ENCODE data around the gene SLC6A18. TPM values are rescaled to one million over a fixed set of nuclear protein-coding genes. Genes with fewer than 3 reads are reported as not detected.

SLC6A18 gene
- total and polyA plus RNA-seq, 5 experiments from 2014 or later: not detected

DNA sequence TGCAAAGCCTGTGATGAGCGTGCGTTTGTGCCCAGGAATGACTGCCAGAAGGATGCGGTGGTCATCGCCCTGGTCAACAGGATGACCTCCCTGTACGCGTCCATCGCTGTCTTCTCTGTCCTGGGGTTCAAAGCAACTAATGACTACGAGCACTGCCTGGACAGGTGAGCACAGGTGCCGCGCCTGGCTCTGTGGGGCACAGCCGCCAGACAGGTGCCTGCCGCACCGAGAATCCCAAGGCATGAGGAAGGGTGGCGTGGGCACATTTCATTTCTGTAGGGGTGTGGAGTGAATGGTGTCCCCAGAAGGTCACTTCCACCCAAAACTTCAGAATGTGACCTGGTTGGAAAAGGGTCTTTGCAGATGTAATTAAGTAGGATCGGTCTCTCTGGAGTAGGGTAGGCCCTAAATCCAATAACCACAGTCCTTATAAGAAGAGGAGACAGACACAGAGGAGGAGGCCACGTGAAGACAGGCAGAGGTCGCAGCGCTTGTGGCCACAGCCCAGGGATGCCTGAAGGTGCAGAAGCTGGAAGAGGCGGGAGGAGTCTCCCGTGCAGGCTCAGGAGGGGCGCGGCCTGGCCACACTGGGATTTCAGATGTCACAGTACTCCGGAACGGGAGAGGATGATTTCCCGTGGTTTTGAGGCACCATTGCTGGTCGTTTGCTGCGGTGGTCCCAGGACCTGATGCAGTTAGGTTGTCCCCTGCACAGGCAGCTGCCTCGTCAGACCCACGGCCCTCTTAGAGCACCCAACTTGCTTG, 15.5 kb downstream of the SLC6A18 start:
- POLR2A ChIA-PET: no interaction called here
- H3K4me1 Mint-ChIP-seq: no peaks in the 10 kb centered on the region
- H3K4me3 Mint-ChIP-seq: no peak overlapping the region
- H3K27ac Mint-ChIP-seq: peak overlapping the region in 1 of 10 donors; percentile 59
- H3K36me3 Mint-ChIP-seq: peaks cover 0 to 10% (median 0%) of the 10 kb centered on the region in 3 donors
- peaks cover 0 to 12% (median 8%) of the 10 kb centered on the region in 9 donors for H3K9me3 Mint-ChIP-seq
- ATAC-seq (no peak), DNase-seq (no peak)
- peaks cover 0 to 12% (median 0%) of the 10 kb centered on the region in 5 donors for H3K27me3 Mint-ChIP-seq

DNA sequence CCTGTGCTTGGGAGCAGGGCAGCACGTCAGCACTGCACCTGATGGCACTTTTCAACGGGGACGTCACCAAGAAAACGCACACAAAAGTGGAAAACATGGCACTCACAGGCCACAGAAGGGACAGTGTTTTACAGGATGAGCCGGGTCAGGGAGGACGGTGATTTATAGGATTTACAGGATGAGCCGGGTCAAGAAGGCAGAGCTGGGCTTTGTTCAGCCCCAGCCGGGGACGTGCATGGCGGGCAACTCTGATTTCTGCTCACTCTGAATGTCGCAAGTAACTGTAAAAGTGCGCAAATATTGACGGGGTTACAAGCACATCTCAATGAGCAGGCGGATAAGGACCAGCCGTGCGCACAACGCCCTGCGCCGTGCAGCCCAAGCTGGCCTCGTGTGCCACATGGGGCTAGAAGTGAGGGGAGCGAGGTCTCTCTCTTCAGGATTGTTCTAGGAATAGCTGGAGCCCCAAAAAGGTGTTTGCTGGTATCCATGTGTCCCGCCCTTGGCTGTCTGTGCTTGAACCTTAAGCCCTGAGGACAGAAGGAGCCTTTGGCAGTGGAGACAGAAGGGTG, 16.4 kb downstream of the SLC6A18 start:
- Mint-ChIP-seq H3K27ac (no peak overlapping the region), H3K4me1 (no peaks in the 10 kb centered on the region), H3K36me3 (peaks cover 0 to 1% (median 0%) of the 10 kb centered on the region in 3 donors), H3K4me3 (no peak overlapping the region), H3K9me3 (peaks cover 0 to 4% (median under 1%) of the 10 kb centered on the region in 9 donors), H3K27me3 (peaks cover 0 to 12% (median 0%) of the 10 kb centered on the region in 5 donors)
- ATAC-seq: no peak
- POLR2A ChIA-PET: no interaction called here
- DNase-seq: no peak

- no peaks in the 10 kb centered on the region for H3K9me3 Mint-ChIP-seq
- no peak overlapping the region for H3K4me3 Mint-ChIP-seq
- POLR2A ChIA-PET: no interaction called here
- H3K27me3 Mint-ChIP-seq: peaks cover 0 to 21% (median 0%) of the 10 kb centered on the region in 5 donors
- ATAC-seq (no peak), DNase-seq (no peak)
- no peaks in the 10 kb centered on the region for H3K4me1 Mint-ChIP-seq
- H3K27ac Mint-ChIP-seq: no peak overlapping the region
- H3K36me3 Mint-ChIP-seq: no peaks in the 10 kb centered on the region
Observed at GRCh38 chr5:1242733-1243486, 17.7 kb downstream of the SLC6A18 start.

DNA sequence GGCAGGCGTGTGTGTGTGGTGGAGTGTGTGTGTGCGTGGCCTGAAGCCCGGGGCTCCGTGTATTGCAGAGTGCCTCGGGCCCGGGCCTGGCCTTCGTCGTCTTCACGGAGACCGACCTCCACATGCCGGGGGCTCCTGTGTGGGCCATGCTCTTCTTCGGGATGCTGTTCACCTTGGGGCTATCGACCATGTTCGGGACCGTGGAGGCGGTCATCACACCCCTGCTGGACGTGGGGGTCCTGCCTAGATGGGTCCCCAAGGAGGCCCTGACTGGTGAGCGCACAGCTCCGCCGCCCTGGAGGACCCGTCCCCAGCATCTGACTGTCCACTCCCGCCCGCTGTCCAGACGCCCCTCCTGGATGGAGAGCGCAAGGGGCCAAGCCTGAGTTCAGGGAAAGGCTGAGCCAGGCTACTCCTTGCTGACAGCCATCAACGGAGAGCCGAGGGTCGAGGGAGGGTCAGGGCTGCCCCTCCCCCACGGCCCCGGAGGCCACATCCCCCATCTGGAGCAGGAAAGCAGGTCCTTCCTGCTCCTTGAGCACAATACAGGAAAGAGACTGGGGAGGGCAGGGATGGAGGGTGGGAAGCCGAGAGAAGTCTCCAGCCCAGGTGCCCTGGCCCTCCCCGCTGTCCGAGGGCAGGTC, 18.4 kb downstream of the SLC6A18 start:
- Mint-ChIP-seq H3K4me1 (no peaks in the 10 kb centered on the region), H3K27me3 (peaks cover 0 to 21% (median 2%) of the 10 kb centered on the region in 5 donors), H3K9me3 (no peaks in the 10 kb centered on the region), H3K27ac (no peak overlapping the region), H3K36me3 (no peaks in the 10 kb centered on the region), H3K4me3 (no peak overlapping the region)
- POLR2A ChIA-PET: no interaction called here
- DNase-seq (no peak), ATAC-seq (no peak)

- Mint-ChIP-seq H3K27me3 (peaks cover 0 to 21% (median 2%) of the 10 kb centered on the region in 5 donors), H3K4me1 (no peaks in the 10 kb centered on the region), H3K36me3 (no peaks in the 10 kb centered on the region), H3K9me3 (no peaks in the 10 kb centered on the region), H3K4me3 (no peak overlapping the region), H3K27ac (no peak overlapping the region)
- POLR2A ChIA-PET: no interaction called here
- ATAC-seq: no peak
- no peak for DNase-seq
Observed at GRCh38 chr5:1244255-1244654, 19.1 kb downstream of the SLC6A18 start.

- DNase-seq: no peak
- POLR2A ChIA-PET: interaction anchor here (0.5 kb wide), 1 partner anchor 78 kb away, joined by 3 read pairs; no protein-coding TSS in a partner anchor
- no peaks in the 10 kb centered on the region for H3K9me3 Mint-ChIP-seq
- H3K4me3 Mint-ChIP-seq: no peak overlapping the region
- H3K27ac Mint-ChIP-seq: no peak overlapping the region
- no peaks in the 10 kb centered on the region for H3K36me3 Mint-ChIP-seq
- peaks cover 0 to 21% (median 2%) of the 10 kb centered on the region in 5 donors for H3K27me3 Mint-ChIP-seq
- no peak for ATAC-seq
- H3K4me1 Mint-ChIP-seq: peaks cover 0 to 1% (median 0%) of the 10 kb centered on the region in 4 donors
Observed at GRCh38 chr5:1244976-1245375, 19.8 kb downstream of the SLC6A18 start.

GRCh38 chr5:1245905-1246576, 20.9 kb downstream of the SLC6A18 start:
- H3K4me1 Mint-ChIP-seq: peaks cover 0 to 1% (median 0%) of the 10 kb centered on the region in 4 donors
- no peak for ATAC-seq

GRCh38 chr5:1246711-1247431, 21.7 kb downstream of the SLC6A18 start:
- POLR2A ChIA-PET: no interaction called here
- DNase-seq (no peak), ATAC-seq (no peak)
- Mint-ChIP-seq H3K4me3 (no peak overlapping the region), H3K27me3 (peaks cover 0 to 21% (median 2%) of the 10 kb centered on the region in 5 donors), H3K27ac (no peak overlapping the region), H3K9me3 (no peaks in the 10 kb centered on the region), H3K36me3 (no peaks in the 10 kb centered on the region), H3K4me1 (peaks cover 0 to 1% (median 0%) of the 10 kb centered on the region in 4 donors)

More at GRCh38 chr5:1245905-1246576, 20.9 kb downstream of the SLC6A18 start:
- no peak for DNase-seq
- Mint-ChIP-seq H3K27me3 (peaks cover 0 to 21% (median 2%) of the 10 kb centered on the region in 5 donors), H3K36me3 (no peaks in the 10 kb centered on the region), H3K4me3 (no peak overlapping the region), H3K27ac (no peak overlapping the region), H3K9me3 (no peaks in the 10 kb centered on the region)
- POLR2A ChIA-PET: no interaction called here

GRCh38 chr5:1247811-1248210, 22.6 kb downstream of the SLC6A18 start:
- peaks cover 0 to 21% (median 2%) of the 10 kb centered on the region in 5 donors for H3K27me3 Mint-ChIP-seq
- H3K4me1 Mint-ChIP-seq: peaks cover 0 to 2% (median under 1%) of the 10 kb centered on the region in 4 donors
- DNase-seq (no peak), ATAC-seq (no peak)
- no peaks in the 10 kb centered on the region for H3K9me3 Mint-ChIP-seq
- H3K4me3 Mint-ChIP-seq: no peak overlapping the region
- no peak overlapping the region for H3K27ac Mint-ChIP-seq
- no peaks in the 10 kb centered on the region for H3K36me3 Mint-ChIP-seq
- POLR2A ChIA-PET: no interaction called here

GRCh38 chr5:1249366-1250280, 24.4 kb downstream of the SLC6A18 start:
- peaks cover 2 to 5% (median 3%) of the 10 kb centered on the region in 4 donors for H3K4me1 Mint-ChIP-seq
- no peak overlapping the region for H3K4me3 Mint-ChIP-seq
- ATAC-seq (no peak), DNase-seq (no peak)
- H3K36me3 Mint-ChIP-seq: no peaks in the 10 kb centered on the region
- peaks cover 0 to 14% (median 2%) of the 10 kb centered on the region in 5 donors for H3K27me3 Mint-ChIP-seq
- POLR2A ChIA-PET: interaction anchor here (0.5 kb wide), 1 partner anchor 455 kb away, joined by 3 read pairs; no protein-coding TSS in a partner anchor
- no peaks in the 10 kb centered on the region for H3K9me3 Mint-ChIP-seq
- H3K27ac Mint-ChIP-seq: no peak overlapping the region
